Gastrocnemius medialis (tissue), 4 donors: ENCODE results near the gene PIK3CG. TPM values are rescaled to one million over a fixed set of nuclear protein-coding genes. Genes with fewer than 3 reads are reported as not detected.
"Not testable (repeated sequence)": the region's sequence is repeated elsewhere in the genome, so short reads cannot be mapped to it uniquely, and the experiment has no call there.

Source experiments
- ATAC-seq, 2 donors: fragments of 150-250 bp; one replicate each; pipeline ENCODE4 v1.9.1; 2016
- DNase-seq, 2 donors: peaks; one replicate each; pipeline ENCODE4 v3.0.0-alpha.2; 2019
- H3K27ac ChIP-seq, 4 donors: fragments of 200-600 bp; sonication (generic); 1 replicate in 1 of 4; 2 replicates in 3 of 4; pipeline ENCODE4 v1.5.1; 2016 to 2018; ENCODE audit warnings: mild to moderate bottlenecking in 2 of 4, moderate library complexity in 1 of 4
- H3K27me3 ChIP-seq, 3 donors: fragments of 200-600 bp; sonication (generic) in 2 of 3; 1 replicate in 1 of 3; 2 replicates in 2 of 3; pipeline versions ENCODE4 v1.5.1 to v1.6.0; 2016 to 2019; ENCODE audit warnings: mild to moderate bottlenecking in 1 of 3, moderate library complexity in 1 of 3
- H3K36me3 ChIP-seq, 2 donors: fragments of 200-600 bp; sonication (generic) in 1 of 2; one replicate each; pipeline ENCODE4 v1.5.1; 2017 to 2018
- H3K4me1 ChIP-seq, 2 donors: fragments of 200-600 bp; sonication (generic) in 1 of 2; one replicate each; pipeline ENCODE4 v1.5.1; 2016 to 2017; ENCODE audit warnings: mild to moderate bottlenecking in 2 of 2
- H3K4me3 ChIP-seq, 4 donors: fragments of 200-600 bp; sonication (generic) in 3 of 4; 1 replicate in 1 of 4; 2 replicates in 3 of 4; pipeline ENCODE4 v1.5.1; 2016 to 2019; ENCODE audit warnings: mild to moderate bottlenecking in 2 of 4
- H3K9me3 ChIP-seq, 3 donors: fragments of 200-600 bp; sonication (generic) in 2 of 3; 1 replicate in 1 of 3; 2 replicates in 2 of 3; pipeline ENCODE4 v1.5.1; 2016 to 2019
- POLR2A ChIP-seq, 2 donors: fragments of 450-650 bp; IDR thresholded peaks; one replicate each; pipeline ENCODE4 v1.6.1; 2017; ENCODE audit warnings: antibody characterized with exemption in 2 of 2, mild to moderate bottlenecking in 2 of 2, moderate library complexity in 2 of 2
- in situ Hi-C, 4 donors: fragments of 200-750 bp; cut with MboI; loops; one replicate each; pipeline versions ENCODE4 v1.15.0 to v1.8.0; 2017; ENCODE audit warnings: low sequenced_read_pairs in 4 of 4
- intact Hi-C: fragments of 100-400 bp; cut with DNase I; formaldehyde crosslinking; loops from one replicate; pipeline ENCODE4 v1.15.1; 2023; ENCODE audit warnings: low total_unique reads
- total RNA-seq, 4 donors: library from RNA; depleted of rRNA; stranded (reverse); fragments of >200 nt; gene quantifications; one replicate each; pipeline versions ENCODE4 v1.1.0 to v1.2.3, GENCODE V29; 2016
- TF ChIP-seq, protein P1 (sequence below), 5 experiments: fragments of 450-650 bp in 3 of 5; fragments of 200-600 bp in 2 of 5; sonication (generic) in 2 of 5; IDR thresholded peaks in 4 of 5; conservative IDR thresholded peaks in 1 of 5; 1 replicate in 4 of 5; 2 replicates in 1 of 5; pipeline ENCODE4 v1.5.1; 2016 to 2019; ENCODE audit warnings: antibody characterized with exemption in 5 of 5, mild to moderate bottlenecking in 3 of 5, moderate library complexity in 3 of 5

Gene PIK3CG
- total RNA-seq, 4 donors from 2014 or later, result 0.51 to 1.4 (median 0.83) TPM

DNA sequence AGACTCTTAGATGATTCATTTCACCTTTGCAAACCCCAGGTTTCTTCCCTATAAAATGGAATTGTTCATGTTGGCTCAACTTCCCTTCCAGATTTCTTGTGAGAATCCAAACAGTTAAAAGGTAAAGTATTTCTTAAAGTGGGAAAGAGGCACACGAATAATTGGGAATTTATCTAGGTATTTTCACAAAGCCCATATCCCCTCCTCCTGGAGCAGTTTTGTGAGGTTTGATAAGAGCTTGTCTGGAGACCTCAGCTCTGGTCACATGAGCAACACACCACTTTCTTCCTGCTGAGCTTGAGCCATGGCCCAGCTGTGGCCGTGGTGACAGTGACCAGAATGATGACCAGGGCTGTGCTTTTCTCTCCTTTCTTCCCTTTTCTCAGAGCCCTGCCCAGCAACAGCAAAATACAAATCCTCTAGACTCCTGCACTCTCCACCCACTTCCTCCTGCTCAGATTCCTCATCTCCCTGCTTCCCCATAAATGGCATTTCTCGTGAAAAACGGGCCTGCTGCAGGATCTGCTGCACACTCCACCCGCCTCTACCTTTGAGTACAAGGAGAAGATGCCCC lies 87.7 kb downstream of the PIK3CG start:
- no peak for ATAC-seq
- no peak overlapping the region for H3K4me3 ChIP-seq
- in situ Hi-C loops (no loop called here), intact Hi-C loops (no loop called here)
- no peaks in the 10 kb centered on the region for H3K36me3 ChIP-seq
- TF ChIP-seq, protein P1, sequence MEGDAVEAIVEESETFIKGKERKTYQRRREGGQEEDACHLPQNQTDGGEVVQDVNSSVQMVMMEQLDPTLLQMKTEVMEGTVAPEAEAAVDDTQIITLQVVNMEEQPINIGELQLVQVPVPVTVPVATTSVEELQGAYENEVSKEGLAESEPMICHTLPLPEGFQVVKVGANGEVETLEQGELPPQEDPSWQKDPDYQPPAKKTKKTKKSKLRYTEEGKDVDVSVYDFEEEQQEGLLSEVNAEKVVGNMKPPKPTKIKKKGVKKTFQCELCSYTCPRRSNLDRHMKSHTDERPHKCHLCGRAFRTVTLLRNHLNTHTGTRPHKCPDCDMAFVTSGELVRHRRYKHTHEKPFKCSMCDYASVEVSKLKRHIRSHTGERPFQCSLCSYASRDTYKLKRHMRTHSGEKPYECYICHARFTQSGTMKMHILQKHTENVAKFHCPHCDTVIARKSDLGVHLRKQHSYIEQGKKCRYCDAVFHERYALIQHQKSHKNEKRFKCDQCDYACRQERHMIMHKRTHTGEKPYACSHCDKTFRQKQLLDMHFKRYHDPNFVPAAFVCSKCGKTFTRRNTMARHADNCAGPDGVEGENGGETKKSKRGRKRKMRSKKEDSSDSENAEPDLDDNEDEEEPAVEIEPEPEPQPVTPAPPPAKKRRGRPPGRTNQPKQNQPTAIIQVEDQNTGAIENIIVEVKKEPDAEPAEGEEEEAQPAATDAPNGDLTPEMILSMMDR (IDR thresholded peaks at IDR 0.05 in 4 of 5, conservative IDR thresholded peaks at IDR 0.05 in 1 of 5), result no peak
- TF ChIP-seq POLR2A (IDR thresholded peaks at IDR 0.05), result no peak
- no peaks in the 10 kb centered on the region for H3K9me3 ChIP-seq
- DNase-seq, result peak; percentile 19 to 30
- H3K27ac ChIP-seq, result no peak overlapping the region
- H3K27me3 ChIP-seq, result no peaks in the 10 kb centered on the region
- H3K4me1 ChIP-seq, result no peaks in the 10 kb centered on the region

DNA sequence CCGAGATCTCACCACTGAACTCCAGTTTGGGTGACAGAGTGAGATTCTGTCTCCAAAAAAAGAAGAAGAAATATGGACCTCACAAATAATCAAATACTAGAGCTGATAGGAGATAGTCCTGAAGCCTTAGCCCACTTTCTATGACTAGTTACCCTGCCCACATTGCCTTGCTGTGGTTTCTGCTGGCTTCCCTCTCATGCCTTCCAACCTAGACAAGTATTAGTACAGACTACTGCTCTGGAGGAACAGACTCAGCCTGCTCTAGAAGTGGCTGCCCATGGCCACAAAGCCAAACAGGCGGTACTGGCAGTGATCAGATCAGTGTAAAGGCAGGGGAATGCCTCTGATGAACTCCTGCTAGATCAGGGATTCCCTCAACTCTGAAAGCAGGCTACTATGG lies 89.8 kb downstream of the PIK3CG start:
- intact Hi-C loops (no loop called here), in situ Hi-C loops (no loop called here)
- ATAC-seq, result no peak
- Histone ChIP-seq H3K4me3 (no peak overlapping the region), H3K4me1 (no peaks in the 10 kb centered on the region), H3K9me3 (no peaks in the 10 kb centered on the region), H3K27ac (no peak overlapping the region), H3K27me3 (no peaks in the 10 kb centered on the region), H3K36me3 (no peaks in the 10 kb centered on the region)
- TF ChIP-seq, protein P1 (IDR thresholded peaks at IDR 0.05 in 4 of 5, conservative IDR thresholded peaks at IDR 0.05 in 1 of 5), result no peak
- no peak for TF ChIP-seq POLR2A (IDR thresholded peaks at IDR 0.05)
- no peak for DNase-seq

GRCh38 chr7:106955857-106956256 lies 90.8 kb downstream of the PIK3CG start:
- H3K27me3 ChIP-seq, intact Hi-C loops, DNase-seq, ATAC-seq, H3K9me3 ChIP-seq, in situ Hi-C loops, H3K4me1 ChIP-seq, H3K4me3 ChIP-seq, H3K27ac ChIP-seq, H3K36me3 ChIP-seq: not testable (repeated sequence)

Other genes with a start within 250 kb of the PIK3CG start
- gene CCDC71L, start 204.1 kb upstream of the PIK3CG start, total RNA-seq, result 1 to 10 TPM; 4.4 to 7.0 (median 5.7) TPM
- gene PRKAR2B, start 179.4 kb downstream of the PIK3CG start, total RNA-seq, result 1 to 10 TPM in 3 of 4 donors, under 1 TPM in 1; 0.85 to 6.0 (median 1.4) TPM